CD4-positive, alpha-beta memory T cell (primary cell): ENCODE measurements around the gene FHIT. TPM values are rescaled to one million over a fixed set of nuclear protein-coding genes. Genes with fewer than 3 reads are reported as not detected.

ENCODE experiments used
- CTCF ChIA-PET: fragments of 350-600 bp; sonication (Branson Sonifier 250); formaldehyde crosslinking; loops from one replicate; lab custom pipeline; 2021; ENCODE audit warnings: inconsistent platforms; ENCODE audit not compliant: partially characterized antibody; lab: Charles Lee
- POLR2A ChIA-PET: fragments of 350-600 bp; sonication (Branson Sonifier 250); formaldehyde crosslinking; loops from one replicate; lab custom pipeline; 2021; ENCODE audit not compliant: partially characterized antibody; lab: Charles Lee
- DNase-seq, 5 donors: peaks; one replicate each; pipeline versions ENCODE4 v3.0.0 to v3.0.0-alpha.2; 2020 to 2022; ENCODE audit warnings: mixed read lengths in 1 of 5
- H3K27ac ChIP-seq: one replicate; pipeline ENCODE4 v1.7.0; 2013; ENCODE audit warnings: low read depth, low read length
- H3K27me3 ChIP-seq: 2 replicates; pipeline ENCODE4 v1.7.0; 2013; ENCODE audit warnings: mild to moderate bottlenecking, low read length, moderate library complexity; ENCODE audit not compliant: insufficient read depth
- H3K36me3 ChIP-seq: 2 replicates; pipeline ENCODE4 v1.7.0; 2013; ENCODE audit warnings: mild to moderate bottlenecking, low read length, moderate library complexity; ENCODE audit not compliant: insufficient read depth
- H3K4me1 ChIP-seq: 2 replicates; pipeline ENCODE4 v1.7.0; 2013; ENCODE audit warnings: mild to moderate bottlenecking, low read length, moderate library complexity; ENCODE audit not compliant: insufficient read depth
- H3K4me3 ChIP-seq, 2 donors: one replicate each; pipeline ENCODE4 v1.7.0; 2013; ENCODE audit warnings: low read length in 2 of 2, mild to moderate bottlenecking in 1 of 2
- H3K9me3 ChIP-seq, 2 donors: one replicate each; pipeline ENCODE4 v1.7.0; 2013; ENCODE audit warnings: low read length in 2 of 2, control low read depth in 1 of 2; ENCODE audit not compliant: control insufficient read depth in 1 of 2
- H3K27ac Mint-ChIP-seq, 7 donors: one replicate each; pipeline ENCODE4 v1.8.0; 2020 to 2021; ENCODE audit warnings: mixed read lengths in 7 of 7, mild to moderate bottlenecking in 6 of 7, inconsistent platforms in 3 of 7, moderate library complexity in 3 of 7
- H3K27me3 Mint-ChIP-seq, 2 donors: one replicate each; pipeline ENCODE4 v1.8.0; 2020 to 2021; ENCODE audit warnings: mixed read lengths in 2 of 2
- H3K36me3 Mint-ChIP-seq, 2 donors: one replicate each; pipeline ENCODE4 v1.8.0; 2020 to 2021; ENCODE audit warnings: mixed read lengths in 2 of 2, inconsistent platforms in 1 of 2, mild to moderate bottlenecking in 1 of 2
- H3K4me1 Mint-ChIP-seq, 4 donors: one replicate each; pipeline ENCODE4 v1.8.0; 2020 to 2021; ENCODE audit warnings: mixed read lengths in 4 of 4, mild to moderate bottlenecking in 1 of 4
- H3K4me3 Mint-ChIP-seq, 8 donors: one replicate each; pipeline ENCODE4 v1.8.0; 2020 to 2021; ENCODE audit warnings: mixed read lengths in 8 of 8, mild to moderate bottlenecking in 7 of 8, moderate library complexity in 6 of 8, inconsistent platforms in 3 of 8
- H3K9me3 Mint-ChIP-seq, 8 donors: one replicate each; pipeline ENCODE4 v1.8.0; 2020 to 2021; ENCODE audit warnings: mixed read lengths in 8 of 8, mild to moderate bottlenecking in 5 of 8, inconsistent platforms in 3 of 8, moderate library complexity in 1 of 8
- intact Hi-C: fragments of 100-400 bp; cut with micrococcal nuclease; formaldehyde crosslinking; loops from one replicate; pipeline ENCODE4 v1.15.1; 2023
- polyA plus RNA-seq, 2 donors: library from polyadenylated mRNA; unstranded; fragments of 300-500 nt; fragmentation: Illumina TruSeq; gene quantifications; one replicate each; pipeline ENCODE4 v1.2.3, GENCODE V29; 2021
- total RNA-seq, 2 experiments: library from RNA; stranded (reverse); gene quantifications; one replicate each; pipeline ENCODE4 v1.2.3, GENCODE V29; 2021

FHIT gene
- total and polyA plus RNA-seq, 4 experiments from 2014 or later: 8.5 to 58.7 (median 33.2) TPM

DNA sequence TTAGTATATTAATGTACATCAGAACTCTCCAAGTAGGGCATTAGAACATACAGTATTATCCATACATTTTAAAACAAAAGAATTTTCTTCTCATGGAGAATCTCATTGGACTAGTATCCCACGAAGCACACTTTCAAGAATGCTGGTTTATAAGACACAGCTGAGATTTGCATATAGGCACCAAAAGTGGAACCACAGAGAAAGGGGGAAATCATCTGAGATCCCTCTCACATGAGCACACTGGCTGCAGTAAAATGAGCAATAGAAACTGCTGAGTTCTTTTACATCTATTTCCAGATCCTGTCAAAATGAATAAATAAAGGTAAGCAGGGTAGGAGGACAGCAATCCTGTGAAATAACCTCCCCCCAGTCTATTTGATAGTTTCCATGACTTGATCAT lies 665.3 kb downstream of the FHIT start:
- intact Hi-C loops: no loop called here
- no peaks in the 10 kb centered on the region for H3K4me1 Mint-ChIP-seq
- H3K36me3 Mint-ChIP-seq: no peaks in the 10 kb centered on the region
- DNase-seq: no peak
- Histone ChIP-seq H3K9me3 (no peaks in the 10 kb centered on the region), H3K4me1 (no peaks in the 10 kb centered on the region), H3K36me3 (no peaks in the 10 kb centered on the region), H3K27me3 (no peaks in the 10 kb centered on the region), H3K27ac (no peak overlapping the region), H3K4me3 (no peak overlapping the region)
- ChIA-PET POLR2A (no interaction called here), CTCF (no interaction called here)
- H3K4me3 Mint-ChIP-seq: no peak overlapping the region
- peaks cover 0 to 2% of the 10 kb centered on the region in 2 donors for H3K27me3 Mint-ChIP-seq
- H3K9me3 Mint-ChIP-seq: peaks cover 0 to 2% (median 0%) of the 10 kb centered on the region in 8 donors
- H3K27ac Mint-ChIP-seq: no peak overlapping the region

DNA sequence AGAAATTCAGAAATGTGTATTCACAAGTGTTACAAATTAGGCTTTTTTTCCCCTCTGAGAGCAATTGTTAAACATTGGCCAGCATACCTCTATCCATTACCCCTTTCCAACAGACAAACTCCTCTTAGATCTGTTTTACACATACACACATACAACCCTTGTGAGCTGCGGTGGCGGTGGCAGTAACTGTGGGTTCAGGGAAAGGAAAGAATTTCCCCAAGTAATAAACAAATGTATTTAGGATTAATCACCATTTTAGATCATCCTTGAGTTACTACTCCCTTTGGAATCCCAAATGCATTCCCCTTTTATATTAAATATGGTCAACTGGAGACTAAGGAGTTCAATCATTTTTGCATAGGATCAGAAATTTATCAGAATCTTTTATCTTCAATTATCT lies 667.0 kb downstream of the FHIT start:
- ChIA-PET CTCF (no interaction called here), POLR2A (no interaction called here)
- H3K36me3 ChIP-seq: no peaks in the 10 kb centered on the region
- intact Hi-C loops: no loop called here
- H3K27me3 ChIP-seq: no peaks in the 10 kb centered on the region
- H3K9me3 ChIP-seq: no peaks in the 10 kb centered on the region
- Mint-ChIP-seq H3K27ac (no peak overlapping the region), H3K9me3 (peaks cover 0 to 2% (median 0%) of the 10 kb centered on the region in 8 donors), H3K4me1 (no peaks in the 10 kb centered on the region), H3K27me3 (peaks cover 0 to 2% of the 10 kb centered on the region in 2 donors), H3K36me3 (no peaks in the 10 kb centered on the region), H3K4me3 (no peak overlapping the region)
- no peak overlapping the region for H3K27ac ChIP-seq
- no peaks in the 10 kb centered on the region for H3K4me1 ChIP-seq
- no peak overlapping the region for H3K4me3 ChIP-seq
- DNase-seq: no peak

DNA sequence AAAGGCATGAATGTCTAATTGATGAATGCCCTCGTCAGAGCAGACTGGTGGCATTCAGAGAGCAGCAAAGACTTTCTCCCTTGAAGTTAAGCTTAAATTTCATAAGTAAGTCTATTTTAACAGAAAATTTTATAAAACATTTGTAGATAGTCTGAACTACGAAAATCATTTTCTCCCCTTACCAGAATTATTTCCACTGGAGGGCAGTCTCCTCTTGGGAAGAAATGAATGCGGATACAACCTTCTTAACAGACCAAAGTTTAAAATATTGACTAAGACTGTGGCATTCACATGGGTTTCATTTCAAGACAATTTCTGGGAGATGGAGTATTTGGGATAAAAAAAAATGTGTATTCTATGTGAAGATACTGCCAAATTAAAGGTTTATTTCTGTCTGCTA lies 669.0 kb downstream of the FHIT start:
- ChIA-PET POLR2A (no interaction called here), CTCF (no interaction called here)
- Histone ChIP-seq H3K36me3 (no peaks in the 10 kb centered on the region), H3K27ac (no peak overlapping the region), H3K9me3 (no peaks in the 10 kb centered on the region), H3K27me3 (no peaks in the 10 kb centered on the region), H3K4me3 (no peak overlapping the region), H3K4me1 (no peaks in the 10 kb centered on the region)
- Mint-ChIP-seq H3K4me1 (no peaks in the 10 kb centered on the region), H3K9me3 (peaks cover 0 to 2% (median 0%) of the 10 kb centered on the region in 8 donors), H3K4me3 (no peak overlapping the region), H3K36me3 (no peaks in the 10 kb centered on the region), H3K27ac (no peak overlapping the region), H3K27me3 (peaks cover 0 to 2% of the 10 kb centered on the region in 2 donors)
- no peak for DNase-seq
- intact Hi-C loops: no loop called here

DNA sequence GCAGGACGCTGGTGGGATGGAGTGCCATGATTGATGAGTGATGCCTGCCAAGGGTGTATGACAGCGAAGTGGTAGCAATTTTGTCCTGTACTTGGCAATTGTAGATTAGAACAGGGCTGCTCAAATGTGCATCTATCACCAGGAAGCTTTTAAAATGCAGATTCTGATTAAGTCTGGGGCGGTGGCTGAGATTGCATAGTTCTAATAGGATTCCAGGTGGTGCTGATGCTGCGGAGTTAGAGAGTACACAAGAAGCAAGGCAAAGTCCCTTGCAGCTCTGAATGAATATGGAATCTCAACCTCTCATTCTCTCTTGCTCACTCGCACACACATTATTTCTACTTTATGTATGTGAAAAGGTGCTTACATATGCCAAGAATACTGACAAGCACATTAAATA lies 670.4 kb downstream of the FHIT start:
- no peaks in the 10 kb centered on the region for H3K9me3 ChIP-seq
- no peak overlapping the region for H3K4me3 Mint-ChIP-seq
- POLR2A ChIA-PET: no interaction called here
- H3K36me3 Mint-ChIP-seq: no peaks in the 10 kb centered on the region
- H3K4me3 ChIP-seq: no peak overlapping the region
- H3K4me1 ChIP-seq: no peaks in the 10 kb centered on the region
- H3K27ac ChIP-seq: no peak overlapping the region
- intact Hi-C loops: no loop called here
- DNase-seq: no peak
- peaks cover 0 to 1% (median 0%) of the 10 kb centered on the region in 8 donors for H3K9me3 Mint-ChIP-seq
- H3K27me3 Mint-ChIP-seq: peaks cover 0 to 2% of the 10 kb centered on the region in 2 donors
- no peaks in the 10 kb centered on the region for H3K4me1 Mint-ChIP-seq
- no peaks in the 10 kb centered on the region for H3K36me3 ChIP-seq
- CTCF ChIA-PET: no interaction called here
- H3K27me3 ChIP-seq: no peaks in the 10 kb centered on the region
- H3K27ac Mint-ChIP-seq: no peak overlapping the region

DNA sequence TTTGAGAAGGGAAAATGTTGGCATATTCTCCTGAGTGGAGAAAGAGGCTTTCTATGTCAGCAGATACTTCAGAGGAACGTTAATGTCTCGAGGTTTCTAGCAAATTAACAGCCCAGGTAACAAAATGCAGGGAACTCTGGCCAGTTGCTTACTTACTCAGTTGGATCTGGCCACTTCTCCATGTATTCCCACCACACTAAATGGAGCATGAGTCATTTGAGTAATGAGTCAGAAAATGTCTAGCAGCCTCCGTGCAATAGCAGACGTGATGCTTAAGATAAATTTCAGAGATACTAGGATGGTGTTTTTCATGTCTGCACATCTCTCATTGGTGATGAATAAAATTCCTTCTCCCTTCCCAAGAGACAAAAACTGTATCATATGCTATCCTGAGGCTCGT lies 671.5 kb downstream of the FHIT start:
- CTCF ChIA-PET: no interaction called here
- Histone ChIP-seq H3K4me3 (no peak overlapping the region), H3K27me3 (no peaks in the 10 kb centered on the region), H3K9me3 (no peaks in the 10 kb centered on the region), H3K27ac (no peak overlapping the region), H3K36me3 (no peaks in the 10 kb centered on the region), H3K4me1 (no peaks in the 10 kb centered on the region)
- H3K36me3 Mint-ChIP-seq: no peaks in the 10 kb centered on the region
- no peak overlapping the region for H3K27ac Mint-ChIP-seq
- peaks cover 0 to 3% (median 0%) of the 10 kb centered on the region in 8 donors for H3K9me3 Mint-ChIP-seq
- intact Hi-C loops: no loop called here
- H3K4me3 Mint-ChIP-seq: no peak overlapping the region
- peaks cover 0 to 2% of the 10 kb centered on the region in 2 donors for H3K27me3 Mint-ChIP-seq
- POLR2A ChIA-PET: no interaction called here
- H3K4me1 Mint-ChIP-seq: no peaks in the 10 kb centered on the region
- DNase-seq: no peak

DNA sequence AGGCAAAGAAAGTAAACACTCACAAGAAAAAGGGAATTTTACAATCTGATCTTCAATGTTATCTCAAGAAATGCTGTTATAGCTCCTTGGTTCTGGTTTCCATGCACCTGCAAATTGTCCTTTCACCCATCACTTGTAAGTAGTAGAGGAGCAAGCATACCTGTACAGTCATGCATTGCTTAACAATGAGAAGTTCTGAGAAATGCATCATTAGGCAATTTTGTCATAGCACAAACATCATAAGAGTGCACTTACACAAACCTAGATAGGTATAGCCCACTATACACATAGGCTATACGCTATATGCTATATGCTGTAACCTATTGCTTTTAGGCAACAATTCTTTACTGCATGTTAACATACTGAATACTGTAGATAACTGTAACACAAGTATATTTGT lies 672.3 kb downstream of the FHIT start:
- no peaks in the 10 kb centered on the region for H3K9me3 ChIP-seq
- CTCF ChIA-PET: interaction anchor here (2.3 kb wide), 1 partner anchor 17 kb away, joined by 6 read pairs; no protein-coding TSS in a partner anchor
- no peaks in the 10 kb centered on the region for H3K4me1 ChIP-seq
- Mint-ChIP-seq H3K9me3 (peaks cover 0 to 3% (median 0%) of the 10 kb centered on the region in 8 donors), H3K36me3 (no peaks in the 10 kb centered on the region), H3K27ac (no peak overlapping the region), H3K4me3 (no peak overlapping the region), H3K4me1 (no peaks in the 10 kb centered on the region), H3K27me3 (peaks cover 0 to 2% of the 10 kb centered on the region in 2 donors)
- POLR2A ChIA-PET: no interaction called here
- DNase-seq: no peak
- no peaks in the 10 kb centered on the region for H3K27me3 ChIP-seq
- no peak overlapping the region for H3K27ac ChIP-seq
- H3K4me3 ChIP-seq: no peak overlapping the region
- intact Hi-C loops: no loop called here
- no peaks in the 10 kb centered on the region for H3K36me3 ChIP-seq

DNA sequence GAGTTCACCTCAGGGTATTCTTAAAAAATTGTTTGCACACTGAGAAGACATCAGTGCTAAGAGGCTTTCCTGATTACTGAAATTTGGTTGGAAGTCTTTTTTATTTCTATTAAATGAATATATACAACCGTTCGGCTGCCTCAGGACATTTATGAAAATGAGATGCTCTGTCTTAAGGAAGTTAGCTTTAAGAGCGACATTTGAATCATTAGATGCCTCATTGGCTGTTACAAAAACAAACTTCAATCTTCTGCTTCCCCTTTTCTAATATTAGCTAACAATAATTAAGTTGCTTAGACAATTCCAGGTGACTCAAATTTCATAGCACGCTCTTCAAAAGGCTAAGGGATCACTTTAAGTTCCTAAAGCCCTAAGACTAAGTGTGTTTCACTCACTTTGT lies 673.7 kb downstream of the FHIT start:
- H3K4me3 Mint-ChIP-seq: no peak overlapping the region
- H3K27ac Mint-ChIP-seq: no peak overlapping the region
- Histone ChIP-seq H3K4me3 (no peak overlapping the region), H3K9me3 (no peaks in the 10 kb centered on the region), H3K4me1 (no peaks in the 10 kb centered on the region), H3K27ac (no peak overlapping the region), H3K27me3 (no peaks in the 10 kb centered on the region), H3K36me3 (no peaks in the 10 kb centered on the region)
- H3K9me3 Mint-ChIP-seq: peaks cover 0 to 3% (median 0%) of the 10 kb centered on the region in 8 donors
- CTCF ChIA-PET: interaction anchor here (2.3 kb wide), 1 partner anchor 16 kb away, joined by 6 read pairs; no protein-coding TSS in a partner anchor
- no peaks in the 10 kb centered on the region for H3K4me1 Mint-ChIP-seq
- no peak for DNase-seq
- peaks cover 0 to 2% of the 10 kb centered on the region in 2 donors for H3K27me3 Mint-ChIP-seq
- POLR2A ChIA-PET: no interaction called here
- H3K36me3 Mint-ChIP-seq: no peaks in the 10 kb centered on the region
- intact Hi-C loops: no loop called here
